ENCODE measurements around the gene TRABD2B. TPM values are rescaled to one million over a fixed set of nuclear protein-coding genes. Genes with fewer than 3 reads are reported as not detected.

The TRABD2B gene
- total and polyA plus RNA-seq, 2 experiments from 2014 or later, result 1.6 to 2.0 TPM

- no peaks in the 10 kb centered on the region for H3K9me3 Mint-ChIP-seq
- H3K27me3 Mint-ChIP-seq (ENCODE audit: insufficient read depth, low read depth, poor library complexity), result no peaks in the 10 kb centered on the region
- Histone ChIP-seq H3K79me2 (replicated peaks; ENCODE audit: insufficient read depth) (no peaks in the 10 kb centered on the region), H3K4me3 (no peak overlapping the region), H3K27ac (ENCODE audit: low read depth) (no peak overlapping the region), H3K4me2 (peak overlapping the region; percentile 75; the same call in 1 of the 2 replicates), H2AFZ (no peak overlapping the region), H4K20me1 (replicated peaks; ENCODE audit: insufficient read depth) (no peaks in the 10 kb centered on the region; the same call in 1 of the 2 replicates), H3K27me3 (ENCODE audit: insufficient read depth) (no peaks in the 10 kb centered on the region), H3F3A (replicated peaks; ENCODE audit: low read depth) (no peaks in the 10 kb centered on the region), H3K9me2 (ENCODE audit: insufficient read depth) (no peaks in the 10 kb centered on the region), H3K36me3 (ENCODE audit: insufficient read depth) (no peaks in the 10 kb centered on the region), H3K4me1 (ENCODE audit: insufficient read depth) (peaks cover 49% of the 10 kb centered on the region)
- TF ChIP-seq ZNF114 (CRISPR knock-in tag; IDR thresholded peaks at IDR 0.05) (no peak), EZH2 (IDR thresholded peaks at IDR 0.05; ENCODE audit: low read depth, unreplicated experiment) (no peak), ZNF462 (CRISPR knock-in tag; IDR thresholded peaks at IDR 0.05) (no peak), POLR2AphosphoS5 (IDR thresholded peaks at IDR 0.05; ENCODE audit: low read depth) (no peak), REST (IDR thresholded peaks at IDR 0.05; ENCODE audit: unreplicated experiment) (no peak), STAT1 (IDR thresholded peaks at IDR 0.05; ENCODE audit: unreplicated experiment) (no peak), NANOG (IDR thresholded peaks at IDR 0.05; ENCODE audit: borderline replicate concordance) (no peak), CTCF (conservative IDR thresholded peaks at IDR 0.05; ENCODE audit: low read depth in 2 of 2) (no peak), CREB1 (CRISPR knock-in tag; IDR thresholded peaks at IDR 0.05; ENCODE audit: low read depth) (no peak), ETS1 (IDR thresholded peaks at IDR 0.05) (no peak), ZNF331 (CRISPR knock-in tag; IDR thresholded peaks at IDR 0.05; ENCODE audit: low read depth) (no peak), EZH2phosphoT487 (IDR thresholded peaks at IDR 0.05; ENCODE audit: unreplicated experiment) (no peak), JUNB (IDR thresholded peaks at IDR 0.05; ENCODE audit: unreplicated experiment) (no peak)
- no peak for ATAC-seq
- H3K36me3 Mint-ChIP-seq (ENCODE audit: low read depth), result no peaks in the 10 kb centered on the region
- no peak overlapping the region for H3K27ac Mint-ChIP-seq
- DNase-seq (ENCODE audit: low spot score), result no peak
- H3K4me3 Mint-ChIP-seq, result no peak overlapping the region
- H3K4me1 Mint-ChIP-seq, result peaks cover 51% of the 10 kb centered on the region
Observed at GRCh38 chr1:47893412-47893811, 103.8 kb downstream of the TRABD2B start.
